Endodermal cell (in vitro differentiated cells): ENCODE measurements around the gene ADIPOQ. TPM values are rescaled to one million over a fixed set of nuclear protein-coding genes. Genes with fewer than 3 reads are reported as not detected.
"Not testable (repeated sequence)": the region's sequence is repeated elsewhere in the genome, so short reads cannot be mapped to it uniquely, and the experiment has no call there.

Experiments
- DNase-seq: peaks from one replicate; pipeline ENCODE4 v3.0.0-alpha.2; 2017
- H3K27ac ChIP-seq: 2 replicates; pipeline ENCODE4 v1.5.1; 2013; ENCODE audit warnings: mild to moderate bottlenecking, low read depth, low read length, moderate library complexity
- H3K27me3 ChIP-seq: 2 replicates; pipeline ENCODE4 v1.6.1; 2013; ENCODE audit warnings: mild to moderate bottlenecking, low read length, moderate library complexity; ENCODE audit not compliant: insufficient read depth, control insufficient read depth, poor library complexity, severe bottlenecking
- H3K36me3 ChIP-seq: 2 replicates; pipeline ENCODE4 v1.7.0; 2013; ENCODE audit warnings: mild to moderate bottlenecking, low read length, moderate library complexity; ENCODE audit not compliant: control insufficient read depth, insufficient read depth
- H3K4me1 ChIP-seq: one replicate; pipeline ENCODE4 v1.7.0; 2013; ENCODE audit warnings: low read length; ENCODE audit not compliant: control insufficient read depth, insufficient read depth
- H3K4me3 ChIP-seq: 2 replicates; pipeline ENCODE4 v1.5.1; 2013; ENCODE audit warnings: mild to moderate bottlenecking, low read length, moderate library complexity
- H3K9ac ChIP-seq: 2 replicates; pipeline ENCODE4 v1.6.1; 2013; ENCODE audit warnings: mild to moderate bottlenecking, low read length, moderate library complexity; ENCODE audit not compliant: poor library complexity, severe bottlenecking; ENCODE audit errors: extremely low read depth
- H3K9me3 ChIP-seq: 2 replicates; pipeline ENCODE4 v1.6.1; 2013; ENCODE audit warnings: mild to moderate bottlenecking, low read length, moderate library complexity; ENCODE audit not compliant: control insufficient read depth
- H3K27ac Mint-ChIP-seq: 2 replicates; pipeline ENCODE4 v1.8.0; 2020; ENCODE audit warnings: mixed read lengths
- H3K27me3 Mint-ChIP-seq: 2 replicates; pipeline ENCODE4 v1.8.0; 2021; ENCODE audit warnings: mild to moderate bottlenecking, mixed read lengths; ENCODE audit not compliant: insufficient read depth
- H3K36me3 Mint-ChIP-seq: 2 replicates; pipeline ENCODE4 v1.8.0; 2020; ENCODE audit warnings: low read depth, mixed read lengths
- H3K4me1 Mint-ChIP-seq: 2 replicates; pipeline ENCODE4 v1.8.0; 2020; ENCODE audit warnings: mixed read lengths
- H3K4me3 Mint-ChIP-seq: 2 replicates; pipeline ENCODE4 v1.8.0; 2020; ENCODE audit warnings: mild to moderate bottlenecking, moderate library complexity, mixed read lengths
- H3K9me3 Mint-ChIP-seq: 2 replicates; pipeline ENCODE4 v1.8.0; 2020; ENCODE audit warnings: mild to moderate bottlenecking, mixed read lengths
- WGBS, 2 experiments: methylation state at CpG; one replicate each; pipeline versions ENCODE4 v1.1.5 to v1.1.7; 2013; ENCODE audit warnings: missing lambda C conversion rate in 2 of 2, mixed read lengths in 1 of 2; ENCODE audit not compliant: insufficient coverage in 1 of 2, insufficient read length in 1 of 2; 5-methylcytosine and 5-hydroxymethylcytosine counted together
- total RNA-seq, 2 donors: library from RNA; stranded (reverse); fragmentation: NEBNext Ultra II Directional in 1 of 2; extraction: Animal tissue kit (Norgen Biotek cat#: 25700) in 1 of 2; gene quantifications; 2 replicates in 1 of 2; 3 replicates in 1 of 2; pipeline ENCODE4 v1.2.1, GENCODE V29; 2021
- TF ChIP-seq, protein P1 (sequence below): fragments of 200-600 bp; sonication (generic); conservative IDR thresholded peaks from 2 replicates; pipeline ENCODE4 v1.5.0; 2021; ENCODE audit warnings: antibody characterized with exemption, mild to moderate bottlenecking

Gene ADIPOQ
- total RNA-seq, 2 donors from 2014 or later = not detected

DNA sequence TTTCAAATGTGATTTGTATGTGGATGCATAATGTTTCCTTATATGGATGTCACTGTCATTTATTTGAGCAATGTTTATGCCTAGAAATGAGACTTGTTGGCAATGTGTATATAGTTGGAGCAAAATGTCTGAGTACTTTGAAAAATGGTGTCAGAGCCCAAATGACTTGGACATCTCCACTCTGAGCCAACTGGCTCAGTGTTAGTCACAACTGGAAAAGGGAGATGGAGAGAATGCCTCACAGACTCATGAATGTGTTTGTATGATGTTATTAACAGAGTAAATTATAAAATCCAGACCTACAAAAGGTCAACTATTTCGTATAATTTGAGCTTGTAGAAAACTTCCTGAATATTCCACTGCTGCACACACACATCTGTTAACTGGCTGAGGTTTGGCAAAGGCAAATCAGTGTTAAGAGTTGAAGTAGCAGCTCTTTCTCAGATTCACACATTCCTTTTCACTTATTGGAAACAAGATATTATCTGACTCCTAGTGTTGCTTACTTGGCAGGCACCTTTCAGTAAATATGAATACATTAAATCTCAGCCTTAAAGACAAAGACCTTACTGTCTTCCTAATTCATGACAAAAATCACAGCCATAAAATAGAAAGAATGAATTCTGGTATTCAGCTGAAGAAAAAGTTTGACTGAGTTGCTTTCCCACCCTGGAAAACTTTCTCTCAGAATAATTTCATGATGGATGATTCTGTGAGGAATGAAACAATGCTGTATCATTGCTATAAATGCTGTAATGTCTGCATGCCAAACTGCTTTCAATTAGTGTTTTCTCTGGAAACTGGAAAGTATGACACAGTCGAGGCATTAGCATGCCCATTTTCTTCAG lies 27.0 kb downstream of the ADIPOQ start:
- H3K4me3 Mint-ChIP-seq = no peak overlapping the region

GRCh38 chr3:186870421-186871201 lies 28.1 kb downstream of the ADIPOQ start:
- Histone ChIP-seq H3K9me3 (peaks cover 6% of the 10 kb centered on the region), H3K4me3 (peak overlapping the region; percentile 9), H3K27ac (no peak overlapping the region), H3K9ac (no peak overlapping the region), H3K4me1 (peaks cover 10% of the 10 kb centered on the region), H3K36me3 (no peaks in the 10 kb centered on the region), H3K27me3 (no peaks in the 10 kb centered on the region)
- no peaks in the 10 kb centered on the region for H3K27me3 Mint-ChIP-seq
- peaks cover 5% of the 10 kb centered on the region for H3K36me3 Mint-ChIP-seq
- TF ChIP-seq, protein P1, sequence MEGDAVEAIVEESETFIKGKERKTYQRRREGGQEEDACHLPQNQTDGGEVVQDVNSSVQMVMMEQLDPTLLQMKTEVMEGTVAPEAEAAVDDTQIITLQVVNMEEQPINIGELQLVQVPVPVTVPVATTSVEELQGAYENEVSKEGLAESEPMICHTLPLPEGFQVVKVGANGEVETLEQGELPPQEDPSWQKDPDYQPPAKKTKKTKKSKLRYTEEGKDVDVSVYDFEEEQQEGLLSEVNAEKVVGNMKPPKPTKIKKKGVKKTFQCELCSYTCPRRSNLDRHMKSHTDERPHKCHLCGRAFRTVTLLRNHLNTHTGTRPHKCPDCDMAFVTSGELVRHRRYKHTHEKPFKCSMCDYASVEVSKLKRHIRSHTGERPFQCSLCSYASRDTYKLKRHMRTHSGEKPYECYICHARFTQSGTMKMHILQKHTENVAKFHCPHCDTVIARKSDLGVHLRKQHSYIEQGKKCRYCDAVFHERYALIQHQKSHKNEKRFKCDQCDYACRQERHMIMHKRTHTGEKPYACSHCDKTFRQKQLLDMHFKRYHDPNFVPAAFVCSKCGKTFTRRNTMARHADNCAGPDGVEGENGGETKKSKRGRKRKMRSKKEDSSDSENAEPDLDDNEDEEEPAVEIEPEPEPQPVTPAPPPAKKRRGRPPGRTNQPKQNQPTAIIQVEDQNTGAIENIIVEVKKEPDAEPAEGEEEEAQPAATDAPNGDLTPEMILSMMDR = no peak
- H3K27ac Mint-ChIP-seq = no peak overlapping the region
- 93 to 97% methylated on average over 3 to 5 of the region's 5 CpGs for WGBS, 2 experiments
- DNase-seq = no peak
- peaks cover 35% of the 10 kb centered on the region for H3K4me1 Mint-ChIP-seq
- H3K4me3 Mint-ChIP-seq = no peak overlapping the region
- H3K9me3 Mint-ChIP-seq = peaks cover 14% of the 10 kb centered on the region

More for the DNA sequence above, 27.0 kb downstream of the ADIPOQ start:
- no peaks in the 10 kb centered on the region for H3K27me3 Mint-ChIP-seq
- Histone ChIP-seq H3K36me3 (no peaks in the 10 kb centered on the region), H3K9ac (no peak overlapping the region), H3K27me3 (no peaks in the 10 kb centered on the region), H3K9me3 (peaks cover 6% of the 10 kb centered on the region), H3K27ac (no peak overlapping the region), H3K4me3 (no peak overlapping the region), H3K4me1 (peaks cover 10% of the 10 kb centered on the region)
- WGBS, 2 experiments = 88 to 92% methylated on average over 2 of the region's 2 CpGs
- H3K36me3 Mint-ChIP-seq = peaks cover 5% of the 10 kb centered on the region
- no peak overlapping the region for H3K27ac Mint-ChIP-seq
- DNase-seq = no peak
- H3K4me1 Mint-ChIP-seq = peaks cover 35% of the 10 kb centered on the region
- TF ChIP-seq, protein P1 = no peak
- peaks cover 11% of the 10 kb centered on the region for H3K9me3 Mint-ChIP-seq

DNA sequence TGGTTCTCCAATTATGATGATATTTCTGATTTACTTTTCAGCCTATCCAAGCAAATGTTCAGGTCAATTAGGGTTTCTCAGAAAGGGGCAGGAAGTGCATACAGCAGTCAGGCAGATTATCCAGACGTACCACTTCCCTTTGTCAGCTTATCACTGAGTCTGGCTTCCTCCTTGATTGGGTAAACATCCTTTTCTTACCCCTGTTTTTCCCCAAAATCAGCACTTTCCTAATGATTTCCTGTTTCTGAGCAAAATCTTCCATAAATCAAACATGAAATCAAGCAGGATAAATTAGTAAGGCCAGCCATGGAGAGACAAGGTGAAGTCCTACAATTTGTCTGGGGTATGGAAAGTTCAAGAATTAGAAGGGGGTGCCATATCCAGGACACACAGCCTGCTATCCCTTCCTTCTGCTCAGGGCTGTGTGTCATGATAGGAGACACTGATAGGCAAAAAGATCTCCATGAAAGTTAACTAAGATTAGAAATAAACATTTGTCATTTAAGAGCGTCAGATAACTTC lies 29.0 kb downstream of the ADIPOQ start:
- Mint-ChIP-seq H3K27ac (no peak overlapping the region), H3K9me3 (peaks cover 17% of the 10 kb centered on the region), H3K27me3 (no peaks in the 10 kb centered on the region), H3K4me3 (no peak overlapping the region), H3K4me1 (peaks cover 35% of the 10 kb centered on the region), H3K36me3 (peaks cover 5% of the 10 kb centered on the region)
- Histone ChIP-seq H3K9me3 (peaks cover 6% of the 10 kb centered on the region), H3K9ac (no peak overlapping the region), H3K36me3 (no peaks in the 10 kb centered on the region), H3K27me3 (no peaks in the 10 kb centered on the region), H3K27ac (no peak overlapping the region), H3K4me1 (peaks cover 10% of the 10 kb centered on the region), H3K4me3 (peak overlapping the region; percentile 9)
- no peak for DNase-seq
- 89 to 100% methylated on average over 1 to 2 of the region's 2 CpGs for WGBS, 2 experiments
- TF ChIP-seq, protein P1 = no peak

DNA sequence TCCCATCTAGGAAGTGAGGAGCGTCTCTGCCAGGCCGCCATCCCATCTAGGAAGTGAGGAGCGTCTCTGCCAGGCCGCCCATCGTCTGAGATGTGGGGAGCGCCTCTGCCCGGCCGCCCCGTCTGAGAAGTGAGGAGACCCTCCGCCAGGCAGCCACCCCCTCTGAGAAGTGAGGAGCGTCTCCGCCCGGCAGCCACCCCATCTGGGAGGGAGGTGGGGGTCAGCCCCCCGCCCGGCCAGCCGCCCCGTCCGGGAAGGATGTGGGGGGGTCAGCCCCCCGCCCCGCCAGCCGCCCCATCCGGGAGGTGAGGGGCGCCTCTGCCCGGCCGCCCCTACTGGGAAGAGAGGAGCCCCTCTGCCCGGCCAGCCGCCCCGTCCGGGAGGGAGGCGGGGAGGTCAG lies 31.3 kb downstream of the ADIPOQ start:
- not testable (repeated sequence) for DNase-seq, H3K9ac ChIP-seq, H3K27me3 ChIP-seq, H3K27ac ChIP-seq, H3K36me3 Mint-ChIP-seq, H3K27me3 Mint-ChIP-seq, H3K4me1 ChIP-seq, H3K4me3 ChIP-seq, H3K27ac Mint-ChIP-seq, H3K36me3 ChIP-seq, H3K4me3 Mint-ChIP-seq
- 94% methylated on average over 13 of the region's 30 CpGs; no CpG with 5 or more reads in 1 of the 2 experiments for WGBS, 2 experiments
- peaks cover 15% of the 10 kb centered on the region for H3K9me3 ChIP-seq
- Mint-ChIP-seq H3K9me3 (peaks cover 27% of the 10 kb centered on the region), H3K4me1 (peaks cover 30% of the 10 kb centered on the region)
